T1000 (cell line): Measurements from ENCODE around the gene PRTN3.
A peak's percentile ranks its signal among the peaks of the same experiment; 100 is the strongest.
"Not testable (repeated sequence)": the region's sequence is repeated elsewhere in the genome, so short reads cannot be mapped to it uniquely, and the experiment has no call there.

Source experiments
- DNase-seq: peaks from one replicate; lab custom pipeline; 2025; ENCODE audit warnings: mixed read lengths; lab: John Stamatoyannopoulos, UW

PRTN3 gene

DNA sequence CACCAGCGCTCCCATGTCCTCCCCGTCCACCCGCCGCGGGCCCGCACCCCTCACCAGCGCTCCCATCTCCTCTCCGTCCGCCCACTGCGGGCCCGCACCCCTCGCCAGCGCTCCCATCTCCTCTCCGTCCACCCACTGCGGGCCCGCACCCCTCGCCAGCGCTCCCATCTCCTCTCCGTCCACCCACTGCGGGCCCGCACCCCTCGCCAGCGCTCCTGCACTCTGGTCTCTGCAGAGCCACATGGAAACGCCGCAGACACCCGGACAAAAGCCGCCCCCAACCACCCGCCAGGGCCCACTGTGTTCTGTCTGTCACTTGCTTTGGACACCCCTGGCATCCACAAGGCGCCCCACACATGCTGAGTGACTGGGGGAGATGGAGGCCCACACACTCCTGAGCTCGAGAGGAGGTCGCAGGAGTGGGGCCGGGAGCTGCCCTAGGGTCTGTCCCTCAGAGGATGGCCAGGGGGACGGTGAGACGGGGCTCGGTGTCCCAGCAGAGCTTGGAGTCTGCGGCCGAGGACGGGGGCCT, 26.0 kb downstream of the PRTN3 start:
- no peak for DNase-seq

DNA sequence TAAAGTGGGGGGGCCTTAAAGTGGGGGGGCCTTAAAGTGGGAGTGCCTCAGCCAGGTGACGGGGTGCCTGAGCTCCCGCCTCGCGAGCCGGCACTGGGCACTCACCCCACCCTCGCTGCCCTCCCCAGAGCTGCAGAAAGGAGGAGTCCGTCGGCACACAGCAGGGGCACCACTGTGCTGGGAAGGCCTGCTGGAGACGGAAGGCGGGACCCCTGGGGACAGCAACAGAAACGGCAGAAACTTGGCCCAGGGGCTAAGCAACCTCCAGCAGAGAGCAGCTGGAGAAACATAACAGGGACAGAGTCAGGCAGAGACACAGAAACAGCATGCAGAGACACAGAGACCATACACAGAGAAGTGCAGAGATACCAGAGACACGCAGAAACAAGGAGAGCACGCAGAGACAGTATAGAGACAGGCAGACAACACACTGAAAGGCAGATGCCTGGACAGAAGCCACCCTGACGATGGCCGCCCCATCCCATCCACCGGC, 26.5 kb downstream of the PRTN3 start:
- DNase-seq = no peak

DNA sequence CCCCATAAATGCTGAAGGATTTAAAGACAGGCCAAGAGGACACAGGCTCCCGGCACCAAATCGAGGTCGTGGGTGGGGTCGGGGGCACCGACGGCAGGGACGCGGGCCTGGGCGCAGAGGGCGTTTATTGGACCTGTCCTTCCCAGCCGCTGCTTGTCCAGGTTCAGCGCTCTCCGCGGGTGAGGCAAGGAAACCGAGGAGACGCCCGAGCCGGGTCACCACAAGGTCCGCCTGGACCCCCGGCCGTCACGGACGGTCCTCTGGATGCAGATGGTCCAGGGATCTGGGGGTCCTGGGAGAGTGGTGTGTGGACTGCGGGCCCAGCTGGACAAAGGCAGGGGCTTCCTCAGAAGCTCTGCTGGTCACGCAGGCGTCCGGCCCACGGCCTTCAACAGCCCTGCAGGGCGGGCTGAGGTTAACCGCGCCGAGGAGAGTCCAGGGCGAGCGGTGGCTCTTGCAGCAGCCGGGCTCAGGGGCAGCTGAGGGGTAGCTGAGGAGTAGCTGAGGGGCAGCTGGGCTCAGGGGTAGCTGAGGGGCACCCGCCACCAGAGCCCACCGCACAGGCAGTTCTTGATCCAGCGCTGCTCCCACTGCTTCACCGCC, 27.2 kb downstream of the PRTN3 start:
- DNase-seq = no peak

DNA sequence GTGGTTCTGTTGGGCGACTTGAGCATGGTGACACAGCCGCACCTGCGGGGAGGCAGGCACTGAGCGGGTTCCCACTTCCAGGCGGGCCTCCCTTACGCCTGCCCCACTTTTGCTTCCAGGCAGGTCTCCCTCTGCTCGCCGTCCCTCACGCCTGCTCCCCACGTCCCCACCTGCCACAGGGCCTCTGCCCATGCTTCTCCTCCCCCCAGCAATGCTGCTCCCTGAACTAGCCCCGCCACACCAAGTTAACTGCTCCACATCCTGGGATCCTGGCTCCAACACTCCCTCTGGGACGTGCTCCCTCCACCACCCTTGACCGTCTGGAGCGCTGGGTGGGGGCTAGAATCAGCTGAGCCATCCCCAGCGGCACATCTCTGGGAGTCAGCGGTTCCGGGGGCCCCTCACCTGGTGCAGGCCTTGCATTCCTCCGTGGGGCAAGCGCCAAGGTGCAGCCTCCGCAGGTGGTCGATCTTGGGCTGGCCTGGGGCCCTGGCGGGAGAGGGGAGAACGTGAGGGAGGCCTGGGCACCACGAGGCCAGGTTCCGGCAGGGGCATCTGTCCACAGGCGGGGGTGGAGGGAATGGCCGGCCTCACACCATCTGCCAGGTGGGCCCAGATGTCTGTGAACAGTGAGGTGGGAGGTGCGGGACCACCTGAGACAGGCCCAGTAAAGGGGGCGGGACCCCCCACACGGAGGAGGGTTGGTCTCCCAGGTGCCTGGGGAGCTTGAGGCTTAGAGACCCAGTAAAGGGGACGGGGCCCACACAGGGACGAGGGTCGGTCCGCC, 27.9 kb downstream of the PRTN3 start:
- DNase-seq = no peak

DNA sequence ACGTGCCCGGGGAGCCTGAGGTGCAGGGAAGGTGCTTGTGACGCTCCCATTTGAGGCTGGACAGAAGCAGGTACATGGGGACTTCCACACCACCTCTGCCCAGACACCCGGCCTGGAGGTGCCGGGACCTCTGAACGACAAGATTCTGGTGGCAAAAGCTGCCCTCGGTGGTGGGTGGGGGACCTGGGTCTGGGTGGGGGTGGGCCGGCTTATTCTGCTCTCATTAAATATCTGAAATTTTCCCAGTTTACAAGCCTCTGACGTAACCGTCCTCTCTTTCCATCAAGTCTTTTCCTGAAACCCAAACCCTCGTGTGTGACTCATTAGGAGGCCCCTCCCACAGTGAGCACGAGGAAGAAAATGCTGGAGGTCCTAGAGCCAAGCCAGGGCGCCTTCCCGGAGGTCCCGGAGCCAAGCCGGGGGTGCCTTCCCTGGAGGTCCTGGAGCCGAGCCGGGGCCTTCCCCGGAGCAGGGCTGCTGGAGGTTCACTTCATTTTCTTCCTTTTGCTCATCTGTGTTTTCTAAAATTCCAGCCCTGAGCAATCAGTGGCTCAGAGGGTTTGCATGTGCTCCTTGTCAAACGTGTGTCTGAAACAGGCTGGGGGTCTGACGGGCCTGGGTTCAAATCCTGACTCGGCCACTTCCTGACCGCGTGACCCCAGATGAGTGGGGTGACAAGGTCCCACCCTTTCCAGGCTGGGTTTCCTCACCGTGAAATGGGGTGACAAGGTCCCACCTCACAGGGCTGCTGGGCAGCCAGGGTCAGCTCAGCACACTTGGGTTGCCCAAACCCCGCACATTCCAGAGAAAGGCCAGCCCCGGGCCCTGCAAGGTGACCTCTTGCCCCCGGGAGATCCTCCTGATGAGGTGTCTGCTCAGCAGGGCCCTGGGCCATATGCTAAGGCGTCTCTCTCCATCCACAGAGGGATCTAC, 28.7 kb downstream of the PRTN3 start:
- DNase-seq = peak; percentile 83

DNA sequence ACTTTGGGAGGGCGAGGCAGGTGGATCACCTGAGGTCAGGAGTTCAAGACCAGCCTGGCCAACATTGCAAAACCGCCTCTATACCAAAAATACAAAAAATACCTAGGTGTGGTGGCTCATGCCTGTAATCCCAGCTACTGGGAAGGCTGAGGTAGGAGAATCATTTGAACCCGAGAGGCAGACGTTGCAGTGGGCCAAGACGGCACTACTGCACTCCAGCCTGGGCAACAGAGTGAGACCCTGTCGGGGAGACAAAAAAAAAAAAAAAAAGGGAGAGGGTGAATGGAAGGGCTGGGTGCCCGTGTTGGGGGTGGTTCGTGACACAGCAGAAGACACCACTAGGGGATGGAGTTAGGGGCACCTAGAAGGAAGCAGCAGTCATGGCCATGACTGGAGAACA, 29.5 kb downstream of the PRTN3 start:
- DNase-seq = no peak

DNA sequence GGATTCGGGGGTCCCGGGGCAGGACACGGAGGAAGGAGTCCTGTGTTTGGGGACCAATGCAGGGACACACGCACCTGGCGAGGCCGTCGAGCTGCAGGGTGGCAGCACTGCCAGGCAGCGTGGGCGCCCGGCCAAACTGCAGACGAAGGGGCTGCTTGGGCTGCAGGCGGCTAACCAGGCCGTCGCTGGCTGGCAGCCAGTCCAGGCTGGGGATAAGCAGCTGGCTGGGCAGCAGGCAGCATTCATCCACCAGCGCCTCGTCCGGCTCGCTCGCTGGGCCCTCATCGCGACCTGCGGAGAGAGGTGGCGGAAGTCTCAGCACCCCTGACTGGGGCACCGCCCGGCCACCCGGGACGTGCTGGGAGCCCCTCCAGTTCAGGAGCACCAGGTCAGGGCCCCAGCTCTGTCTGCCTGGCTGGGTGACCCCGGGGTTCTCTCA, 30.2 kb downstream of the PRTN3 start:
- DNase-seq = no peak

DNA sequence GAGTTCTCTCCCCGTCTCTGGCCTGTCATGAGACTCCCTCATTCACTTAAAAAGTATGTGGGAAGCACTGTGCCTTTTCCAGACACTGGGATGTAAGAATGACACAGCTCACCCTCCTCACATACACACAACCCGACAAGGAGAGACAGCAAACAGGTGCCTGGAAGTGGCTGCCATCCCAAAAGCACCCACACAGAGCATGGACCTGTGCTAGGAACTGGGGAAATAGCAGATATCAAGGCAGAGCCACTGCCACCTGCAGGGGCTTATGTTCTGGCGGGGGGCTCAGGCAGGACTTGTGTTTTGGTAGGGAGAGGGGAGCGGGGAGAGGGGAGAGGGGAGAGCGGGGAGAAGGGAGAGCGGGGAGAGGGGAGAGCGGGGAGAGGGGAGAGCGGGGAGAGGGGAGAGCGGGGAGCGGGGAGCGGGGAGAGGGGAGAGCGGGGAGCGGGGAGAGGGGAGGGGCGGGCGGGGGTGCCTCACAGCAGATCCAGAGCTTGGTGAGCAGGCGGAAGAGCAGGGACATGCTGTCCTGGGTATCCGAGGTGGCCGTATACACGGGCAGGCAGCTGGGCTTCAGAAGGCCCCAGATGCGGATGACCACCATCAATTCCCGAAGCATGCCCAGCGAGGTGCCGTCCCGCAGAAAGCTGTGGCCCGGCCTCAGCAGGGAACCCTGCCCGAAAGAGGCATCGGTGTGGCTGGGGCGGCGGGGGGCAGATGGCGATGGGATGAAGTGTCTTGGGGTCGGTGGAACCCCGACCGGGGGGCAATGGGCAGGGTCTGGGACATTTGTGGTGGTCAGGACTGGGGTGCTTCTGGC, 30.9 kb downstream of the PRTN3 start:
- peak; percentile 30 for DNase-seq

DNA sequence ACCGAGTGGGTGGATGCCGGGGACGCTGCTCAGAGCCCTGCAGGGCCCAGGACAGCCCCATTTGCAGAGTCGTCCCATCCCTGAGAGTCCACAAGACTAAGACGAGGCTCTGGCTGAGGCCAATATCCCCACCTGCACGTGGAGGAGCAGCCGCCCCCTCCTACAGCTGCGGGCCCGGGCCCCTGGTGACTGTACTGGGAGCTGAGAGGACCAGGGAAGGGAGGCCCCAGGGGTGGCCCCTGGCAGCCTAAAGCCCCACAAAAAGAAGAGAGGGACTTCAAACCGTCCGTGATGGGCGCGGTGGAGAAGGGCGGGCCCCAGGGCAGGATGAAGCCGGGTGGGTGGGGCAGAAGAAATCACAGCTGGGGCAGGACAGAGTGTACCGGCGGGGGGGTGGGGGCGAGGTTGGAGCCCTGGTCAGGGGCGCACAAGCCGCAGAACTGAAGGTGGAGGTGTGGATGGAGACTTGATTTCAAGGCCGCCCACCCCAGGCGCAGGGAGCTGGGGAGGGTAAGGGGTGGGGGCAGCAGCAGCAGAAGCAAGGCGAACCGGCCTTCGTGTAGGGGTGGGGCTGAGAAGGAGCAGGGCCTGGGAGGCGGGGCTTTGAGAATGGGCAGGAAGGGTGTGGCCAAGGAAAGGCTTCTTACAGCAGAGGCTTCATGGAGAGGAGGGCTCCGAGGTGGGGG, 31.6 kb downstream of the PRTN3 start:
- DNase-seq = peak; percentile 89

DNA sequence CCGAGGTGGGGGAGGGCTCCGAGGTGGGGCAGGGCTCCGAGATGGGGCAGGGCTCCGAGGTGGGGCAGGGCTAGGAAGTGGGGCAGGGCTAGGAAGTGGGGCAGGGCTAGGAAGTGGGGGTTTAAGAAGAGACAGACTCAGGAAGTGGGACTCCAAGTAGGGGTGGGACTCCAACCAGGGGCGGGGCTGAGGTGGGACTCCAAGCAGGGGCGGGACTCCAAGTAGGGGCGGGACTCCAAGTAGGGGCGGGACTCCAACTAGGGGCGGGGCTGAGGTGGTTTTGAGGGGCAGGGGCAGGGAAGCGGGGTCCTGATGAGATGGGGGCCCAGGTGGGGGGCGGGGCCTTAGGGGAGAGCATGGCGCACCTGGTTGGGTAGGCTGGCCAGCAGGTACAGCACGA, 32.3 kb downstream of the PRTN3 start:
- DNase-seq = peak; percentile 86

DNA sequence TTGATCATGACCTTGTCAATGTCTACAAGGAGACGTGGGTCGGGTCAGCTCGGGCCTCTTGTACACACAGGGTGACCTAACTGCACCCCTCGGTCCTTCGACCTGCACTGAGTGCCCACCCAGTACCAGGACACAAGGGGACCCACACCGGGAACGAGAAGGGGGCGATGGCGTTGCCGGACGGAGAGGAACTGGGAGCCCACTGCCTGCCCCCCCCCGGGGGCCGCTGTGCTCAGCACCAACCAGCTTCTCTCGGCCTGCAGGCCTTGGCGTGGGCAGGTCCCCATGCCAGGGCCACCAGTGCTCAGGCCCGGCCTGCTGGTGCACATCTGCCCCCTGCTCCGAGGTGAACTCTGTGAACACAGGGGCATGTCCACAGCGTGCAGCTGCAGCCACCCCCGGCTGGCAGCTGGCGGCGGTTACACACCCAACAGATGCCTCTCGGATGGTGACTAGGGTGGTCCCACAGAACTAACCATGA, 32.8 kb downstream of the PRTN3 start:
- no peak for DNase-seq

DNA sequence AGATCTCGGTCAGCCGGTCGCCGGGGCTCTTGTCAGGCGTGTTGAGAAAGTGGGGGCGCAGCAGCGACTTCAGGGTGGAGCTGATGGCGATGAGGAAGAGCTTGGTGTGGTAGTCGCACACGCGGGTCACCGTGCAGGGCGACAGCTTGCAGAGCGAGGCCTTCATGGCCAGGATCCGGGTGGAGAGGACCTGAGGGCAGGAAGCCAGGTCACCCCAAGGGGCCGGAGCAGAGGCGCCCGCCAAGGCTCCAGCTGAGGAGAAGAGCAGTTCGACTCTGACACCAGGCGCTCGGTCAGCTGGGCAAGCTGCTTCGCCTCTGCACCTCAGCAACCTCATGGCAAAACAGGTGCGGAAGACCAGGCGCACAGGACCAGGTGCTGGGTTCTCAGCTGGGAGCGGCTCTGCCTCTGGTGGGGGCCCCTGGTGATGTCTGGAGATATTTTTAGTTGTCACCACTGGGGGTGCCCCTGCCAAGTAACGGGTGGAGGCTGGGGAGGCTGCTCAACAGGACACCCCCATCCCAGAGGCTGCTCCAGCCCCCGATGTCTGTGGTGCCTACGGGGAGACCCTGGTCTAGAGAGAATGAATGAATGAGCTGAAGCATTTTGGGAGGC, 34.6 kb downstream of the PRTN3 start:
- DNase-seq = no peak

DNA sequence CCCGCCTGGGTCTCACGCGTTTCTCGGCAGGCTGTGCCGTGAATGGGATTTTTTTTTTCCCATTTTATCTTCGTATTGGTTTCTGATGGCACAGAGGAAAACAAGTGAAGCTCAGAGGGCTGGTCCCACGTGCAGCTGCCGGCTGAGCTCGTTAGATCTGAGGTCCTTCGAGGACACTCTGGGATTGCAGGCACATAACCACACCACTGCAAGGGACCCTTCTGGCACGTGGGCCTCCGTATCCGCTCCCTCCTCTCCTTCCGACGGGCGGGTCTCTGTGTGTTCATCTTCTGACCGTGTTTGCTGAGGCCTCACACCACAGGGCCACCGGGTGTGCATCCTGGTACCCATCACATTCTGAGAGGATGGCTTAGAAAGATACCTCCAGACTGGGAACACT, 35.3 kb downstream of the PRTN3 start:
- DNase-seq = no peak

DNA sequence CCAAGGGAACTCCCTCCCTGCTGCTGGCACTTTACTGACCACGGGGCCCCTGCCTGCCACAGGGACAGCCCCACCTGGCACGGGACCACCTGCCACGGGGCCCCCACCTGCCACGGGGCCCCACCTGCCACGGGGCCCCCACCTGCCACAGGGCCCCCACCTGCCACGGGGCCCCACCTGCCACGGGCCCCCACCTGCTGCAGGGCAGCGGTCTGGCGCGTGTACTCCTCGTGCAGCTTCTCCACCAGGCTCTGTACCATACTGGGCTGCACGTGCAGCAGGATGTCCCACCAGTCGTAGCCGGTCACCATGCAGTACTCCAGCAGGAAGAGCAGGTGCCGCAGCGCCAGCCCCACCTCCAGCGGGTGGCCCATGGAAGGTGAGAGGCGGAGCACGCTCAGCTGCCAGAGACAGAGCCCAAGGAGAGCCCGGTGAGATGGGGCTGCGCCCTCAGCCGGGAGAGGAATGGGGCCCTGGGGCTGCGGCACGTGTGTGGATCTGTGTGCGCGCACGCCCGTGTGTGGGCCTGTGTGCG, 36.0 kb downstream of the PRTN3 start:
- DNase-seq = no peak

DNA sequence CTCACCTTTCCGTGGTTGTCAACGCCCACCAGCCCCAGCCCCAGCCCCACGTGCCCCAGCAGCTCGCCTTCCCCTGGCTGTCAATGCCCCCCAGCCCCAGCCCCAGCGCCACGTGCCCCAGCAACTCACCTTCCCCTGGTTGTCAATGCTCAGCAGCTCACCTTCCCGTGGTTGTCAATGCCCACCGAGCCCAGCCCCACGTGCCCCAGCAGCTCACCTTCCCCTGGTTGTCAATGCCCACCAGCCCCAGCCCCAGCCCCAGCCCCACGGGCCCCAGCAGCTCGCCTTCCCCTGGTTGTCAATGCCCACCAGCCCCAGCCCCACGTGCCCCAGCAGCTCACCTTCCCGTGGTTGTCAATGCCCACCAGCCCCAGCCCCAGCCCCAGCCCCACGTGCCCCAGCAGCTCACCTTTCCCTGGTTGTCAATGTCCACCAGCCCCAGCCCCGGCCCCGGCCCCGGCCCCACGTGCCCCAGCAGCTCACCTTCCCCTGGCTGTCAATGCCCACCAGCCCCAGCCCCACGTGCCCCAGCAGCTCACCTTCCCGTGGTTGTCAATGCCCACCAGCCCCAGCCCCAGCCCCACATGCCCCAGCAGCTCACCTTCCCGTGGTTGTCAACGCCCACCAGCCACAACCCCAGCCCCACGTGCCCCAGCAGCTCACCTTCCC, 37.3 kb downstream of the PRTN3 start:
- not testable (repeated sequence) for DNase-seq

DNA sequence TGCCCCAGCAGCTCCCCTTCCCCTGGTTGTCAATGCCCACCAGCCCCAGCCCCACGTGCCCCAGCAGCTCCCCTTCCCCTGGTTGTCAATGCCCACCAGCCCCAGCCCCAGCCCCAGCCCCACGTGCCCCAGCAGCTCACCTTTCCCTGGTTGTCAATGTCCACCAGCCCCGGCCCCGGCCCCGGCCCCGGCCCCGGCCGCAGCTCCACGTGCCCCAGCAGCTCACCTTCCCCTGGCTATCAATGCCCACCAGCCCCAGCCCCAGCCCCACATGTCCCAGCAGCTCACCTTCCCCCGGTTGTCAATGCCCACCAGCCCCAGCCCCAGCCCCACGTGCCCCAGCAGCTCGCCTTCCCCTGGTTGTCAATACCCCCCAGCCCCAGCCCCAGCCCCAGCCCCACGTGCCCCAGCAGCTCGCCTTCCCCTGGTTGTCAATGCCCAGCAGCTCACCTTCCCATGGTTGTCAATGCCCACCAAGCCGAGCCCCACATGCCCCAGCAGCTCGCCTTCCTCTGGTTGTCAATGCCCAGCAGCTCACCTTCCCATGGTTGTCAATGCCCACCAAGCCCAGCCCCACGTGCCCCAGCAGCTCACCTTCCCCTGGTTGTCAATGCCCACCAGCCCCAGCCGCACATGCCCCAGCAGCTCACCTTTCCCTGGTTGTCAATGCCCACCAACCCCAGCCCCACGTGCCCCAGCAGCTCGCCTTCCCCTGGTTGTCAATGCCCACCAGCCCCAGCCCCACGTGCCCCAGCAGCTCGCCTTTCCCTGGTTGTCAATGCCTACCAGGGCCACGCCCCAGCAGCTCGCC, 38.2 kb downstream of the PRTN3 start:
- not testable (repeated sequence) for DNase-seq

DNA sequence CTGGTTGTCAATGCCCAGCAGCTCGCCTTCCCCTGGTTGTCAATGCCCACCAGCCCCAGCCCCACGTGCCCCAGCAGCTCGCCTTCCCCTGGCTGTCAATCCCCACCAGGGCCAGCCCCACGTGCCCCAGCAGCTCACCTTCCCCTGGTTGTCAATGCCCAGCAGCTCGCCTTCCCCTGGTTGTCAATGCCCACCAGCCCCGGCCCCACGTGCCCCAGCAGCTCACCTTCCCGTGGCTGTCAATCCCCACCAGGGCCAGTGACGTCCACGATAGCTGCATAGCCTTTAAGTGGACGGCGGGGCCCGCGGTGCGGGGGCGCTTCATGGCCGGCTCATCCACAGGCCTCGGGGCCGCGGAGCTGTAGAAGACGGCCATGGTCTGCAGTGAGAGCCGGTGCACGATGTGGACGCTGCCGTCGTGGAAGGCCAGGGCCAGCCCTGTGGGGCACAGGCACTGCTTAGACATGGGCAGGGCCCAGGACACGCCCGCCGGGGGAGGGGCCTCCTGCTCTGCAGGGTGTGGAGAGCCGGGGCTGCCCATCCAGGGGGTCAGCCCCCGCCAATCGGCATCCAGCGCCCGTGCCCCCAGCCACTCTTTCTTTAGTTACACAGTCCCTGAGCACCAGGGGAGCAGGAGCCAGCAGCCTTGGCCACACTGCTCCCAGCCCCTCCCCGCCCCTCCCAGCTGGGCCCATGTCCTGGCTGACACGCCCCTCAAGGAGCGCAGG, 39.1 kb downstream of the PRTN3 start:
- no peak for DNase-seq
